ENCODE measurements around the gene MOXD1. TPM values are rescaled to one million over a fixed set of nuclear protein-coding genes. Genes with fewer than 3 reads are reported as not detected.

Gene MOXD1
- total RNA-seq, 1 experiment from 2014 or later, result not detected

DNA sequence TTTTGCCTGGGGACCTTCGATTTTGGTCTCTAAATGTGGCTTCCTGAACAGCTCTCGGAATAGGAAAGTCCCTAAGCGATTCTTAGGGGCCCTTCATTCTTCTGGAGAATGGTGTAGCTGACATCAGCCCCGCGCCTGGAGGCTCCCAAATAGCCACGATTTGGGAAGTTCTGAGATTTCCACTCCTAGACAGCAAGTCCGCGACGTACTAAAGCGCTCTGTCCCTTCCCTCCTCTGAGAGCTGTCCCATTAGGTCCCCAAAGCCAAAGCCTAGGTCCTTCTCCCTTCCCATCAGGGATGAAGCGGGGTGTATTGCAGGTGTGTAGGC is 756 bp downstream of the MOXD1 start:
- no peak for DNase-seq (ENCODE audit: extremely low read depth, low read depth)

DNA sequence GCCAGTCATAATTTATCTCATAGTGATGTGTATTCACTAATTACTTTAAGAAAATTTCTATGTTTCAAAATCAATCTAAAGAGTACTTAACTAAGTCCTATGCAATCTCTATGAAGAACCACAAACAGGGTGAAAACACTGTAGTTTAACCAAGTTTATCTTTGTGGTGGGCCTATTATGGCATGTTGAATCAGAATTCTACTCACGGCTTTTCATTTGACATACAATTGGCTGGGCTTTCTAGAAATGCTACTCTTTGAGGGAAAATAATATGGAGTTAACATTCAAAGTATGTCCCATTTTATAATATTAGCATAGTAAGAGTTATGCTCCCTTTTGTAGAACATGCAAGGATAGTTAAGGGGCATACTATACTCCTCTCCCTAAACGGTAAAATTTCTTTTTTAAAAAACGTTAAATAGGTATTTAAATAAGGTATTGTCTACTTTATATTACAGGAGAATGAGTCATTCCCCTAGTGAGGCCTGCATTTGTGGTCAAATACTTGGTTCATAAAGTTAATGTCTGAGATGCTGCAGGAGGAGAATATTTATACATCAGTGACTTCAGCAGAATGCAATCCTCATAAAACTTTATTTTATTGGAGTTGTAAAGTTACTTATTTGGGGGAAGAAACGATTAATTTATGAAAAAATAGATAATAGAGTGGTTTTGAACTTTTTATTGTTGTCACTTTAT is 1.8 kb downstream of the MOXD1 start:
- no peak for DNase-seq (ENCODE audit: extremely low read depth, low read depth)

DNA sequence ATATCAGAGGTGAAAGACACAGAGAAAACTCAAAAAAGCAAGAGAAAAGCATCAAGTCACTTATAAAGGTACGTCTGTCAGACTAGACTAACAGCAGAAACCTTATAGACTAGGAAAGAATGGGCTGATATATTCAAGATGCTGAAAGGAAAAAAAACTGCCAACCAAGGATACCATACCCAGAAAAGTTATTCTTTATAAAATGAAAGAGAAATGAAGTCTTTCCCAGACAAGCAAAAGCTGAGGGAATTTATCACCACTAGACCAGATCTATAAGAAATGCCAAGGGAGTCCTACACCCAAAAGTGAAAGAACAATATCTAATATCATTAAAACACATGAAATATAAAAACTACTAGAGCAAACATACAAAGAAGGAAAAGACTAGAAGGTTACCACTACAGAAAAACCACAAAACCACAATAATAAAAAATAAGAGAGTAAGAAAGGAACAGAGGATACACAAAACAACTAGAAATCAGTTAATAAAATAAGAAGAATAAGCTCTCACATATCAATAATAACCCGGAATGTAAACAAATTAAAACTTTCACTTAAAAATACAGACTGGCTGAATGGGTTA is 6.2 kb downstream of the MOXD1 start:
- DNase-seq (ENCODE audit: extremely low read depth, low read depth), result no peak

DNA sequence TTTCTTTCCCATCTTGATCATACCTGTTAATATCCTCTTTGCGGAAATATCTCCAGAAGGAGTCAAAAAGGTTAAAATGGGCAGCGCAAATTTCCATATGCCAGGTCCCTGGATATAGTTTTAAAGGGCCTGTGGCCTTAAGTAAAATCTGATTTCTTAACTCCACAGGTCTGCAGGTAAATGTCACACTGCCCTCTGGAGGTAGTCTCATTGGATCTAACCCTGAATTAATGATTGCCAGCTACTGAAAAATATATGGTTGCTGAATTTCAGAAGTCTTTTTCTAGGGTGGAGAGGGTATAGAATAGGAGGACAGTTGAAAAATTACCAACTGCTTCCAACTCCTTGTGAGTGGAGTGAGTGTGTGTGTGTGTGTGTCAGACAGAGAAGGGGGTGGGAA is 8.5 kb downstream of the MOXD1 start:
- no peak for DNase-seq (ENCODE audit: extremely low read depth, low read depth)

DNA sequence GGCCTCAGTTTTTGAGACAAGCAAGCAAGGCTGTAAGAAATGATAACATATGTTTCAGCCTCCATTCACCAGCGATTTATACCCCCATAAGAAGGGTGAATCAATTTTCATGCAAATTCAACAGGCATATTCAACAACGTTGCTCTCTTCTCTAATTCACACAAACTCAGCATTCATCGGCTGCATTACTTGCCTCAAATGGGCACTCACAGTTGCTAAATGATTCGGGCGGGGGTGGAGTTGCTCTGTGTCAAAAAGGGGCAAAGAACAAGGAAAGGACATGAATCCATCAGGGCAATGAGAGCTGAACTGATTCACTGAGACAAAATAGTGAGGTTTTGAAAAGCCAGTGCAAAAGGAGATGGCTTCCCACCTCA is 9.0 kb downstream of the MOXD1 start:
- no peak for DNase-seq (ENCODE audit: extremely low read depth, low read depth)

DNA sequence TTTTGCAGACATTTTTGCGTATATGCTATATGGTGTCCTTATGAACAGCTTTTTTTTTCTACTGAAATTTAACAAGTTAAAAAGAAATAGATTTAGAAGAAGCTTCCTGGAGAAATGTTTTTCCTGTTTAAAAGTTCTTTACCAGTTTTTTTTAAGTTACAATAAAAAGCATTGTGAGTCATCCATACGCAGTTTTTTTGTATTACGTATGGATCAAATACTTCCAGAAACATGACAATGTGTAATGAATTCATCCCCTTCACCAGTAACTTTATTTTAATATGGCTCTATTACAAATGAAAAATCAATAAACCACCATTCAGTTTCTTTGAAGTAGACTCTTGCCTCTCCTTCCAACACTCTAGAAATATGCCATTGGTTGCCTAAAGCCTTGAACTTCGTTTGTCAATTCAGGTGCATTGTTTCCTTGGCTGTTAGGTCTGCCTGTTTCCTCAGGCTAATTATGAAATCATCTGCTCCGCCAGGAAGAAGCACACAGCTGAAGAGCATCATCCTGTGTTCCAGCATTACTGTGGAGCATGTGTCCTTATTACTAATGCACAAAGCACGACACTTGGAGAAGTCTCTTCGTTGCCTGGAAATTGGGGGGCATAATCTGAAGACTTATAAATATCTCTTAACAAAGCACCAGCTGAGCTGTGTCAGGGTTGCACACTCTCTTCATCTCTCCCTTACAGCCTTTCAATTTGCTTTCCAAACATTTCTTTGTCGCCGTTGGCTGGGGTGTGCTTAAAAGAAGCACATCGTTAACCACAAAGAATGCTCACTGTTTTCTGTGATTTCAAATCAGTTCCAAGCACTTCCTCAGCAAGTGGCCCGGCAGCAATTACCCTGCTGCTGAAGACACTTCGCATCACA is 9.6 kb downstream of the MOXD1 start:
- DNase-seq (ENCODE audit: extremely low read depth, low read depth), result no peak

DNA sequence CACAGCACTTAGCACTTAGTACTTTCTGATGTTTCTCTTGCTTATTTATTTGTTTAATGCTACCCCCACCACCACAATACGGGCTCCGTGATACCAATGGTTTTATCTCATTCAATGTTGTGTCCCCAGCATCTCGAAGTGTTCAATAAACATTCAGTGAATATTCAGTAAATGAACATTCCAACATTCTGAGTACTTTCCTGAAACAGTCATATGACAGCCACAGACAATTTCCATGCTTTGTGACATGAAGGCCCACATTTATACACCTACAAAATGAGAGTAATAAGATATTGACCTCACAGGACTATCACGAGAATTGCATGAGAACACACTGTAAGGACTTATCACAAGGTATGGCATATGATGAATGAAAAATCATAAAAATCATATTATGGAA is 10.8 kb downstream of the MOXD1 start:
- no peak for DNase-seq (ENCODE audit: extremely low read depth, low read depth)

DNA sequence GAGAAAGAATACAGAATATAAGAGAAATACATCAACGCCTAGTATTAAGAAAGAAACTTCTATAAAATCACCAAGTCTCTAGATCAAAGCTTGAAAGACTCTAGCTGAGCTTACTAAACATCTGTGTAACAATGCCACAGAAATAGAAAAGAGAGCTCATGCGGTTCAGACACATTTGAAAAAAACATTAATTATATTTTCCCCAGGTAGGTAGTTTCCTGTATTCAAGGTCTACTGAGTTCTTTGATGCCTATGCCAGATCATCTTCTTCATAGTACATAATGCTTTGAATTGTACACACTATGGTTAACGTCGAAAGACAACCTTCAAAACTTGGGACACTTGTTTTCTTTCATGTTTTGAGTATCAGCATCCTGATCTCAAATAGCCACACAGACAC is 11.3 kb downstream of the MOXD1 start:
- no peak for DNase-seq (ENCODE audit: extremely low read depth, low read depth)

DNA sequence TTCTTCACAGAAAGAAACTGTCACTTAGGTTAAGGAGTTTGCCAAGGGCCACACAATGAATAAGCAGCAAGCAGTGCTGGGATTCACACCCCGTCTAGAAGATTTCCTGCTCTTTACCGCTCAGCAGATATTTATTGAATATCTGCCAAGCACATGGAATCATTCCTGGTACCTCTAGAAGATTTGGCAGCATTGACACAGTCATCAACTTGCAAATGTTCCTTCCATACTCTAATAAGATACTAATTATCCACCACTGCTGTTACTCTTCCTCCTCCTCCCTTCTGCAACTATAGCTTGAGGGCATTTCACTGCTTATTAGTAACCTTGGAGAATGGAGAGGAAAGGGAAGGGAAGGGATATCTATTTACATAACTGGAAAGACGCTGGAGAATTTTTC is 13.0 kb downstream of the MOXD1 start:
- DNase-seq (ENCODE audit: extremely low read depth, low read depth), result no peak

DNA sequence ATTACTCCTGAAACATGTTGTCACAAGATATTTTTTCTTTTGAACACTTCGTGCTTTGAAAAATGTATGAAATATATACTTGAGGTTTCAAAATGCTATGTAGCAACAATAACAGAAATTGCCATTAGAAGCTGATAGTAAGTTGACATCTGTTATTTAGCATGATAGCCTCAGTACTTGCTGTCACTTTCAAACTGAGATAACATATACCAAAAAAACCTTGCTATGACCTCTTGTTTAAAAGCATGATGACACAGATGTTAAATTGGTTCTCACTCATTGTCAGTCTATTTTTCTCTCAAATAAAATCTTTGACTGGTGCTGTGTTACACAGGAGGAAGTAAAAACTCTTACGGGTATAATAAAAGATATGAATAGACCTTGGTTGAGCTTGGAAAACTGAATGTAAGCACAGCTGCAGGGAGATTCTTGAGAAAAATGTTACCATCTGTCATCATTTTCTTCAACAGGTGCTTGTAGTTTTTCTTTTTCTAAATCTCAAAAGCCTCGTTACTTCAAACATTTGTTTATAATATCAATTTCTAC is 18.6 kb downstream of the MOXD1 start:
- no peak for DNase-seq (ENCODE audit: extremely low read depth, low read depth)

DNA sequence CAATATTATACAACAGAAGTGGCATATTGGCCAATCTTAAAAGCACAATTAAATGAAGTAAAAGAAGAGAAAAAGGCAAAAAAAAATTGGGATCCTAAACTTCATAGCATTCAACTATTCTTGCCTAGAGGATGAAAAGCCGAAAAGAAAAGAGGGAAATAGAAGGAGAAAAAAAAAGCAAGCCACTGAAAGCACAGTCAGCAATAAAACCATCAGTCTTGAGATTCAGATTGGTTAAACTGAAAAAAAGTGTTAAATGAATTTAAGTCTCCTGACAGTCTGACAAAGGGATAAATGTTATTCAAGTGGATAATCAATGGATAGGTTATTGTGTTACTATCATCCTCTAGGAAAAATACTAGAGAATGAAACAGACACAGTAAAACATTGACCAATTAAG is 19.9 kb downstream of the MOXD1 start:
- DNase-seq (ENCODE audit: extremely low read depth, low read depth), result no peak

DNA sequence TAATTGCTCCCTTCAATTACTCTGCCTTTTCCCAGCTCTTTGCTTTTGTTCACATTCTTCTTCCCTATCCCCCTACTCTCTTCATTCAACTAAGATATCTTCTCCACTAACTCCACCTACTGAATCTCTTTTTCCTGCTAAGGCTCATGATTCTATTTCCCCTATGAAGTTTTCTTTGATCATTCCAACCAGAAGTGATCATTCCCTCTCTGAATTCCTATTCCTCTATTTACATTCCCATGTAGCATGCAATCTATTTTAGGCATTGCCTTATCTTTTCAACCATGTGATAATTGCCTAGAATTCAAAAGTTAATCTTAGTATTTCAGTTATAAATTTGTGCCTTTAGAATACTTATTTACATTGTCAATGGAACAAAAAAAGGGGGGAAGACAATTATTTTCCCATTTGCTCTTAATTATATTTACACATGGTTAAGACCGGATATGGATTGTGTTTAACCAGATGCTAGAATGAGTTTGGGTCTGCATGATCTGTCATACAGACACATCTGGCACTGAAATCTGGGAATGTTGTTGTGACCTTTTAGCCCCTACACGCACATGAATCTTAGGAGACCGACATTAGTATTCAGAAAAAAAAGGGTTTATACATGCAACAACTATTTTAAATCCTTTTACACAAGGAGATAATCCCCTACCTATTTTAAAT is 20.8 kb downstream of the MOXD1 start:
- DNase-seq (ENCODE audit: extremely low read depth, low read depth), result no peak

DNA sequence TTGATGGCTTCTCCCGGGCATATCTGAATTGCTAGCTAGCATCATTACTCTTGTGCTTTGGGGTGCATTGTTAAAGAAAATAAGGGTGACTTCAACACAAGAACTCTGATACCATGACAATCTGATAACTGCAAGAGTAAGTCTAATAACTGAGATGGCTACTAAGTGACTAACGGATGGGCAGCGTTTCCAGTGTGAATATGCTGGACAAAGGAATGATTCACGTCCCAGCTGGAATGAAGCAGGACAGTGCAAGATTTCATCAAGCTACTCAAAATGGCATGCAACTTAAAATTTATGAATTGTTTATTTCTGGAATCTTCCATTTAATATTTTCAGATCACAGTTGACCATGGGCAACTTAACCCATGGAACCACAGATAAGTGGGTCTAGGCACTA is 31.7 kb downstream of the MOXD1 start:
- DNase-seq (ENCODE audit: extremely low read depth, low read depth), result peak; percentile 25

DNA sequence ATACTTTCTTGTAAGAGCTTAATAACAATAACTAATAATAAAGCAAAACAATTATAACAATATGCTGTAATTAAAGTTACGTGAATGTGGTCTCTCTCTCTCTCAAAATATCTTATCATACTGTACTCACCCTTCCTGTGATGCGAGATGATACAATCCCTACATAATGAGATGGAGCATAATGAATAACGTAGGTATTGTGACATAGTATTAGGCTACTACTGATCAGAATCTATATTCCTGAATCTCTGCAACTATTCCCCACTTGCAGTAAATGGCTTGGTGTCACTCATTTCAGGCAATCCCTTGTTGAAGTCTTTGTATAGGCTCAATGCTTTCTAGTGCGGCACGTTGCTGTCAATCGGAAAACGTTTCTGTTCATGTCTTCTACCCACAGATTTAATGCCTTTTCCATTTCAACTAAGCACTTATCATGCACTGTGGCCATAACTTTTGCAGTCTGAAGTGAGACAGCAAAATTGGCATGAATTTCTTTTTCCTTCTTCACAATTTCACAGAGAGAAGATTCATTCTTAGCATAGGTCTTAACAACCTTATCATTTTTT is 32.3 kb downstream of the MOXD1 start:
- DNase-seq (ENCODE audit: extremely low read depth, low read depth), result no peak

DNA sequence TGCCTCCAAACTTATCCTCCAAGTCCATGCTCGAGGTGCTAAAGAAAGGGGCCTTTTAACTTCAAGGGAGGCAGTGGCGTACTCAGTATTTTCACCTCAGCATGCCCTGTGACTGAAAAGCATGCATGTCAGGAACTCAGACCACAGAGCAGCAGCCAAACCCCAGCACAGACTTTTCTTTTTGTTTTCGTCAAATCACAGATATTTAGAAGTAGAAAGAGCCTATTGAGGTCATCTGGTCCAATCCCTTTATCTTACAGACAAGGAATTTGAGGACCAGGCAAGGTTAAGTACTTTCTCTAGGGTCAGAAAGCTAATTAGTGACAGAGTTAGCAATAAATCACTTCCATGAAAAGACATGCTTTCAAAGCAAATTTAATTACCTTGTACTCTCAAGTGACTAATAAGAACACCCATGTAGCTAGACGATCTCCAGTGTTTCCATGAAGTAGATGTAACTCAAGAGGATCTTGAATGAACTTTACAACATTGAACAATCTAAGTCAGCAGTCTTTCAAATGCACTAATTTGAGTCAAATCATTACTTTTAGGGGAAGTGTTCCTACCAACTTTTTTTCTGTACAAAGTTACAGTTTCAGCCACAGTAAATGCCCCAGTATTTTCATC is 35.9 kb downstream of the MOXD1 start:
- DNase-seq (ENCODE audit: extremely low read depth, low read depth), result no peak

DNA sequence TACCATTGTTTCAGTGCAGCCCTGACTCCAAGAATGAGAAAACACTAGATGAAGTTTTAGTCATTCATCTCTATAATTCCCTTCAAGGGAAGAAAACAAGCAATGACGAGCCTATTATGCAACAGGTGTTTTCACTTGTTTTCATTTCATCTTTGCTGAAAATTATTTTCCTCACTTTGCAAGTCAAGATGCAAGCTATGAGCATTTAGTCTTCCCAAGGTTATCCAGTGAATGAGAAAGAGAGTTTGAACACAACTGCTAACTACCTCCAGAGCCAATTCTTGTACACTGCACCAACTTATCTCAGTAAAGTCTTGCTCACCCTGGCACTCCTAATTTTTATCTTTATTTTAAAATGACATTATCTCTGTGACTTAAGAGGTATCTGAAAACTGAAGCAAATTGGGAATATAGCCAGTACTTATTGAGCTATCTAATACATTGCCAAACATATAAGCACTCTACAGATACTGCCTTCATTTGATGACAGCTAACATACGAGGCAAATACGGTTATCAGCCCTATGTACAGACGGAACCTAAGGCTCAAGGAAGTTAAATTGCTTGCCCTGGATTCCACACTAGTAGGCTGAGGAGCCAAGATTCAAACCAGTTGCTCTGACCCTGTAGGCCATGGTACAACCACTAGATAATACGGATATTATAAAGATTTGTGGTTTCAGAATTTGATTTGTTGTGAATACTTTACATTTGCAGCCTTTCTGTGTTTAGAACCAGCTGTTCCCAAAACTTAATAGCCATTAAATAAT is 36.8 kb downstream of the MOXD1 start:
- no peak for DNase-seq (ENCODE audit: extremely low read depth, low read depth)

DNA sequence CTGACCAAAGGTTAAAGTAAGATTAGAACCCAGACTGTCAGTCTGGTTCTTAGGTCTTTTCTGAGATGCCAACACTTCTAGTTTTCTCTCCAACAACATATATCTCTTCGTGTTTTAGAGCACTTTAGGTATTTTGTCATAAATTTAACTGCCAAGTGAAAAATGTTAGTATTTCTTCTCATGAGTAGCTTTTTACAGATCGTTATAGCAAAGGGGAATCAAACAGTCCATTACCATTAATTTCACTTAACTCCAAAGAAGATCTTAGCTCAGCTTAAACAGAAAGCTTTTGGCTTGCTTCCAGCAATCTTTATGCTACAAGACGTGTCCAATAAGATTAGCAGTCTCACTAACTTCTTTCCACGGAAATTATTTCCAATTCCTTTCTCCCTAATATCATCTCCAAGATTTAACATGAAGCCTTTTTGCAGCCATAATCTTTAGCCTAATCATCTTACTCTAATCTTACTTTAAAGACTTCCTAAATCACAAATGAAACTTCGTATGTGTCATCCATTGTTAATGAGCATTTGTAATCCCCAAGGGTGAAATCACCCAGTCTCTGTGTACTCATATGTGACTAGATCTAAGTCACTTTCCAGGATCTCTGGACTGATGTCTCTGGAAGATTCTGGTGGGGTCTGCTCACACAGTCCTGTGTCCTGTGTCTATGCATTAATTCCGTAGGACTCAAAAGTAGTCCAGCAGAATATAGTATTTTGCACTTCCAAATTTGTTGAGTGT is 38.7 kb downstream of the MOXD1 start:
- DNase-seq (ENCODE audit: extremely low read depth, low read depth), result no peak

DNA sequence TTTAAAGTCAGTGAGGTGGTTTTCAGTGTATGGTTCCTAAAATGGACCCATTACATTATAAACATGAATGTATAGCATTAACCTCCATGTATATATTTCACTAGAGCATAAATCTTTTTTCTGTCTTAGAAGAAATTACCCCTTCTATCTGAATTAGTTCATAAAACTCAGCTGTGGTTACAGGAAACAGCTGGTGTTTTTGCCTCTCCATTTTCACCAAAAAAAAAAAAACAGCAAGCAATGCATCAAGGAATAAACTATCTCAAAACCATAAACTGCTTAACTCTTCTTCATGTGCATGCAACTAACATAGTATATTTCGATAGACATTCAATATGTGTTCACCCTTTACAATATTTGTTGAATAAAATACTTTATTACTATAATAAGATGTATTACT is 40.2 kb downstream of the MOXD1 start:
- no peak for DNase-seq (ENCODE audit: extremely low read depth, low read depth)

DNA sequence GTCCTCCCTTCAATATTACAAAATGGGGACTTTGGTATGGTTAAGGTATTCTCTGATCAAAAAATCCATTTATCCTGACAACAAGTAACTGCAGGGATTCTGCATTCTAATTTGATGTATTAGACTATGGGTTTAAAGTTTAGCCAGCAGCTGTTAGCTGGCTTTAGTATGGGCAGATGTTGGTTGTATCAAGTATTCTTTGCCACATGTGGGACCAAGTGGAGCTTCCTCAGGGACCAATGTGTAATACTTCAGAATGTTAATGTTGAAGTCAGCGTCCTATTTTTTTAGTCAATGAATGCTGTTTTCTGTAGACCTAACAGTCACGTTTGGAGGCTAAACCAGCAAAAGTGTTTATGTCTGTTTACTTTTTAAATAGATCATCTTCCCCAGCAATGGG is 41.4 kb downstream of the MOXD1 start:
- DNase-seq (ENCODE audit: extremely low read depth, low read depth), result no peak

Measured in NCI-H460 (cell line).